GM23248 (cell line): ENCODE results near the gene ZC3H15.
"Not testable (repeated sequence)": the region's sequence is repeated elsewhere in the genome, so short reads cannot be mapped to it uniquely, and the experiment has no call there.

ENCODE experiments used
- EZH2 ChIP-seq: fragments of 200-600 bp; sonication (generic); IDR thresholded peaks from 2 replicates; pipeline ENCODE4 v1.6.1; 2018; ENCODE audit warnings: antibody characterized with exemption, mild to moderate bottlenecking; ENCODE audit not compliant: insufficient read depth, poor library complexity, severe bottlenecking
- EZH2phosphoT487 ChIP-seq: fragments of 200-600 bp; sonication (generic); IDR thresholded peaks from 2 replicates; pipeline ENCODE4 v1.6.1; 2018; ENCODE audit warnings: antibody characterized with exemption, moderate library complexity, mild to moderate bottlenecking, low read depth; ENCODE audit not compliant: insufficient read depth

- TF ChIP-seq EZH2phosphoT487, EZH2: not testable (repeated sequence)
Measured at GRCh38 chr2:186474239-186474638, 11.8 kb upstream of the ZC3H15 start.
